Measurements from ENCODE around the gene CALN1. TPM values are rescaled to one million over a fixed set of nuclear protein-coding genes. Genes with fewer than 3 reads are reported as not detected.

The CALN1 gene
- polyA plus RNA-seq, 1 donor from 2014 or later, result 7.8 TPM

DNA sequence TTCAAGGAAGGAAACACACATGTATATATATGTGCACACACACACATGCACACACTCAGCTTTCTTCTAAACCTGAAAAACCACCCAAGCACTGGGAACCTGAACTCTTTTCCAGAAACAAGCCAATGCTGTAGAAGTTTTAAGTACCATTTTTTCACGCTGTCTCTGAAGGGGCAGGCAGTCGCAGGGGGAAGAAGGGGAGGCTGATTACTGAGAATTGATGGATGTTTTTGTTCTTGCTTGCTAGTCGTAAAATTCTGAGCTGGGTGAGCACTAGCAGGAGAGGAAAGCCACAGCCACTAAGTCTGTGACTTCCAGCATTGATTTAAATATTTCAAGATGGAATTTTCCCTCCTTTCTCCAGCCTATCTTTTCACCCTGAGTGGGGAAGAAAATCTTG, 391.8 kb downstream of the CALN1 start:
- Histone ChIP-seq H3F3A (ENCODE audit: insufficient read depth, low read length, poor library complexity, severe bottlenecking) (no peaks in the 10 kb centered on the region), H3K4me3 (ENCODE audit: low read length) (no peak overlapping the region), H3K4me2 (ENCODE audit: low read length) (no peak overlapping the region), H3K27ac (ENCODE audit: low read length) (no peak overlapping the region), H4K20me1 (ENCODE audit: insufficient read depth) (no peaks in the 10 kb centered on the region), H2AFZ (ENCODE audit: low read depth, low read length) (no peak overlapping the region), H3K36me3 (ENCODE audit: insufficient read depth, low read length) (no peaks in the 10 kb centered on the region), H3K79me2 (replicated peaks; ENCODE audit: insufficient read depth, low read length) (no peaks in the 10 kb centered on the region), H3K9ac (ENCODE audit: low read length) (no peak overlapping the region), H3K9me2 (ENCODE audit: insufficient read depth, low read length) (no peaks in the 10 kb centered on the region), H3K9me3 (ENCODE audit: low read length) (no peaks in the 10 kb centered on the region), H3K27me3 (ENCODE audit: insufficient read depth, low read depth, low read length) (no peaks in the 10 kb centered on the region)
- no peak for TF ChIP-seq MXI1 (conservative IDR thresholded peaks at IDR 0.05; ENCODE audit: poor library complexity, severe bottlenecking)
- no peak for TF ChIP-seq EP300 (conservative IDR thresholded peaks at IDR 0.05; ENCODE audit: poor library complexity, severe bottlenecking)
- TF ChIP-seq SMC3 (conservative IDR thresholded peaks at IDR 0.05; ENCODE audit: poor library complexity), result no peak
- TF ChIP-seq POLR2AphosphoS5 (IDR thresholded peaks at IDR 0.05), result no peak
- no peak for TF ChIP-seq RAD21 (conservative IDR thresholded peaks at IDR 0.05)
- no peak for TF ChIP-seq CTCF (IDR thresholded peaks at IDR 0.05; ENCODE audit: poor library complexity, severe bottlenecking)
- TF ChIP-seq REST (IDR thresholded peaks at IDR 0.05; ENCODE audit: borderline replicate concordance), result no peak
- no peak for TF ChIP-seq TAF1 (IDR thresholded peaks at IDR 0.05; ENCODE audit: low read depth)
- no peak for TF ChIP-seq EZH2 (IDR thresholded peaks at IDR 0.05; ENCODE audit: borderline replicate concordance, insufficient read depth, low read length, poor library complexity, severe bottlenecking)

- Histone ChIP-seq H3K9me3 (ENCODE audit: low read length) (no peaks in the 10 kb centered on the region), H3K9me2 (ENCODE audit: insufficient read depth, low read length) (no peaks in the 10 kb centered on the region), H3K9ac (ENCODE audit: low read length) (no peak overlapping the region), H3K27ac (ENCODE audit: low read length) (no peak overlapping the region), H3F3A (ENCODE audit: insufficient read depth, low read length, poor library complexity, severe bottlenecking) (no peaks in the 10 kb centered on the region), H3K4me3 (ENCODE audit: low read length) (no peak overlapping the region), H4K20me1 (ENCODE audit: insufficient read depth) (no peaks in the 10 kb centered on the region), H3K79me2 (replicated peaks; ENCODE audit: insufficient read depth, low read length) (no peaks in the 10 kb centered on the region), H3K36me3 (ENCODE audit: insufficient read depth, low read length) (no peaks in the 10 kb centered on the region), H3K27me3 (ENCODE audit: insufficient read depth, low read depth, low read length) (no peaks in the 10 kb centered on the region), H3K4me2 (ENCODE audit: low read length) (no peak overlapping the region), H2AFZ (ENCODE audit: low read depth, low read length) (no peak overlapping the region)
- TF ChIP-seq POLR2AphosphoS5 (IDR thresholded peaks at IDR 0.05) (no peak), TAF1 (IDR thresholded peaks at IDR 0.05; ENCODE audit: low read depth) (no peak), EZH2 (IDR thresholded peaks at IDR 0.05; ENCODE audit: borderline replicate concordance, insufficient read depth, low read length, poor library complexity, severe bottlenecking) (no peak), EP300 (conservative IDR thresholded peaks at IDR 0.05; ENCODE audit: poor library complexity, severe bottlenecking) (no peak), CTCF (IDR thresholded peaks at IDR 0.05; ENCODE audit: poor library complexity, severe bottlenecking) (no peak), RAD21 (conservative IDR thresholded peaks at IDR 0.05) (no peak), REST (IDR thresholded peaks at IDR 0.05; ENCODE audit: borderline replicate concordance) (no peak)
Observed at GRCh38 chr7:72019436-72019835, 392.7 kb downstream of the CALN1 start.

Data from neural cell (in vitro differentiated cells).